Thyroid gland (tissue), 4 donors: ENCODE data around the gene RNU6-8. TPM values are rescaled to one million over a fixed set of nuclear protein-coding genes. Genes with fewer than 3 reads are reported as not detected.

Source experiments
- DNase-seq, 2 donors: peaks; one replicate each; pipeline ENCODE4 v3.0.0-alpha.2; 2019
- H3K27ac ChIP-seq, 3 donors: fragments of 200-600 bp; sonication (generic); 1 replicate in 2 of 3; 2 replicates in 1 of 3; pipeline ENCODE4 v1.5.1; 2016 to 2019; ENCODE audit warnings: mild to moderate bottlenecking in 1 of 3, moderate library complexity in 1 of 3
- H3K27me3 ChIP-seq: fragments of 200-600 bp; sonication (generic); one replicate; pipeline ENCODE4 v1.5.1; 2019
- H3K36me3 ChIP-seq, 2 donors: fragments of 200-600 bp; sonication (generic); one replicate each; pipeline ENCODE4 v1.5.1; 2016 to 2019
- H3K4me1 ChIP-seq, 2 donors: fragments of 200-600 bp; sonication (generic); one replicate each; pipeline ENCODE4 v1.5.1; 2017 to 2019
- H3K4me3 ChIP-seq, 3 donors: fragments of 200-600 bp; sonication (generic); replicated peaks in 1 of 3; 1 replicate in 2 of 3; 2 replicates in 1 of 3; pipeline ENCODE4 v1.5.1; 2016; ENCODE audit warnings: mild to moderate bottlenecking in 1 of 3
- H3K9me3 ChIP-seq: fragments of 200-600 bp; sonication (generic); one replicate; pipeline ENCODE4 v1.5.1; 2017
- CTCF ChIP-seq, 6 experiments: fragments of 200-600 bp in 3 of 6; fragments of 450-650 bp in 3 of 6; sonication (generic) in 3 of 6; IDR thresholded peaks; one replicate each; pipeline ENCODE4 v1.5.1; 2016 to 2019; ENCODE audit warnings: antibody characterized with exemption in 6 of 6, mild to moderate bottlenecking in 2 of 6, inconsistent platforms in 1 of 6, moderate library complexity in 1 of 6
- POLR2A ChIP-seq, 2 donors: fragments of 450-650 bp; IDR thresholded peaks; one replicate each; pipeline ENCODE4 v1.6.1; 2017; ENCODE audit warnings: antibody characterized with exemption in 2 of 2, mild to moderate bottlenecking in 2 of 2, moderate library complexity in 1 of 2
- WGBS, 2 donors: methylation state at CpG; one replicate each; pipeline ENCODE4 v1.1.5; 2017; 5-methylcytosine and 5-hydroxymethylcytosine counted together
- intact Hi-C: fragments of 100-400 bp; cut with DNase I; formaldehyde crosslinking; loops from one replicate; pipeline ENCODE4 v1.15.1; 2023
- total RNA-seq, 4 donors: library from RNA; depleted of rRNA; stranded (reverse); fragments of >200 nt; gene quantifications; one replicate each; pipeline ENCODE4 v1.2.3, GENCODE V29; 2016

Gene RNU6-8
- total RNA-seq, 4 donors from 2014 or later = not detected

DNA sequence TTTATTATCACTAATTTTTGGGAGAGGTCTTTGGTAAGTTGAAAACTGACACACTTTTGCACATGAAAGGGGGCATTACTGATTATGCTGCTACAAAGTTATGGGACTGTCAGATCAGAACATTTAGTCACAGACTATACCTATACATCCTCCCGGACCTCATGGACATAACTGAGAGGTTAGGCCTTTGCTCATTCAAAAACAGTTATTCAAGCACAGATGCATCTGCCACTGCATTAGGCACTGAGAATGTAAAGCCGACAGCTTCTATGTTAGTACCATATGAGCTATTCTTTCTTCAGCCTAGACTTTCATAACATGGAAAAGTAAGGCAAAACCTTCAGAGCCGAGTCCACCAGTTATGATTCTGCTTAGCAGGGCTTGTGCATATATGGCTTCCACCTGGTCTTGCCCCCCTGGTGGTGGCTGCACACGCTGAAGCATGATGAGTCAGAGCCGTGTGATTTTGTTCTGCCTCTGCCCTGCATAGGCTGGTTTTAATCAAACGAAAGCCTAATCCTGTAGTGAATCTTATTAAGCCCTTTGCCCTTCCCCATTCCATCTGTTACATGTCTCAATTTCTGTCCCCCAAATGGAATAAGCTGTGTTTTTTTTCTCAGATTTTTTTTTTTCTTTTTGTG lies 21.8 kb upstream of the RNU6-8 start:
- TF ChIP-seq POLR2A (IDR thresholded peaks at IDR 0.05) (no peak), CTCF (IDR thresholded peaks at IDR 0.05) (peak in 4 of 6 experiments; percentile 26 to 44 (median 32))
- Histone ChIP-seq H3K9me3 (no peaks in the 10 kb centered on the region), H3K27ac (peak overlapping the region; percentile 78 to 94 (median 84)), H3K27me3 (no peaks in the 10 kb centered on the region), H3K4me1 (peaks cover 37 to 47% of the 10 kb centered on the region in 2 donors), H3K36me3 (no peaks in the 10 kb centered on the region), H3K4me3 (no peak overlapping the region)
- WGBS, 2 donors = 58 to 68% methylated on average over 6 of the region's 6 CpGs
- DNase-seq = peak; percentile 64 to 72
- intact Hi-C loops = no loop called here

- H3K4me1 ChIP-seq = no peaks in the 10 kb centered on the region
- no peaks in the 10 kb centered on the region for H3K27me3 ChIP-seq
- DNase-seq = no peak
- H3K9me3 ChIP-seq = no peaks in the 10 kb centered on the region
- no peaks in the 10 kb centered on the region for H3K36me3 ChIP-seq
- no peak overlapping the region for H3K4me3 ChIP-seq
- intact Hi-C loops = no loop called here
- WGBS, 2 donors = 51 to 55% methylated on average over 5 of the region's 5 CpGs
- no peak overlapping the region for H3K27ac ChIP-seq
- no peak for TF ChIP-seq POLR2A (IDR thresholded peaks at IDR 0.05)
- TF ChIP-seq CTCF (IDR thresholded peaks at IDR 0.05) = no peak
Observed at GRCh38 chr14:32217301-32217700, 14.2 kb upstream of the RNU6-8 start.

GRCh38 chr14:32212833-32213232 lies 9.8 kb upstream of the RNU6-8 start:
- H3K27ac ChIP-seq = no peak overlapping the region
- no peaks in the 10 kb centered on the region for H3K27me3 ChIP-seq
- no peaks in the 10 kb centered on the region for H3K9me3 ChIP-seq
- TF ChIP-seq POLR2A (IDR thresholded peaks at IDR 0.05) = no peak
- no peak for TF ChIP-seq CTCF (IDR thresholded peaks at IDR 0.05)
- H3K36me3 ChIP-seq = no peaks in the 10 kb centered on the region
- H3K4me1 ChIP-seq = no peaks in the 10 kb centered on the region
- no peak for DNase-seq
- intact Hi-C loops = no loop called here
- H3K4me3 ChIP-seq = no peak overlapping the region

DNA sequence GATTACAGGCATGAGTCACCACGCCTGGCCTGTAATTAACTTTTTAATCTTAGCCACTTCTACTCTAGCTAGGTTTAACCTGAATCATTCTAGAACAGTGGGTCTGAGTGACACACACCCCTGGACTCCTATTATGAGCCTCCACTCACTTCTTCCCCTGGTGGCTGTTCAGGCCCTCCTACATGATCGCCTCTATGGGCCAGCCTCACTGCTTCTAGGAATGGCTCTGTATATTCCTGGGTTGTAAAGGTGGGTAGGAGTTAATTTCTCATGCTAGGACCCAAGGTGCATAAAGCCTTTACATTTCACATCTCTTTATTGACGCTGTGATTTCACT lies 8.0 kb upstream of the RNU6-8 start:
- H3K4me3 ChIP-seq = no peak overlapping the region
- 92 to 94% methylated on average over 3 of the region's 3 CpGs for WGBS, 2 donors
- H3K36me3 ChIP-seq = no peaks in the 10 kb centered on the region
- no peaks in the 10 kb centered on the region for H3K9me3 ChIP-seq
- no peak overlapping the region for H3K27ac ChIP-seq
- TF ChIP-seq CTCF (IDR thresholded peaks at IDR 0.05) (no peak), POLR2A (IDR thresholded peaks at IDR 0.05) (no peak)
- H3K4me1 ChIP-seq = no peaks in the 10 kb centered on the region
- no peak for DNase-seq
- intact Hi-C loops = no loop called here
- no peaks in the 10 kb centered on the region for H3K27me3 ChIP-seq

DNA sequence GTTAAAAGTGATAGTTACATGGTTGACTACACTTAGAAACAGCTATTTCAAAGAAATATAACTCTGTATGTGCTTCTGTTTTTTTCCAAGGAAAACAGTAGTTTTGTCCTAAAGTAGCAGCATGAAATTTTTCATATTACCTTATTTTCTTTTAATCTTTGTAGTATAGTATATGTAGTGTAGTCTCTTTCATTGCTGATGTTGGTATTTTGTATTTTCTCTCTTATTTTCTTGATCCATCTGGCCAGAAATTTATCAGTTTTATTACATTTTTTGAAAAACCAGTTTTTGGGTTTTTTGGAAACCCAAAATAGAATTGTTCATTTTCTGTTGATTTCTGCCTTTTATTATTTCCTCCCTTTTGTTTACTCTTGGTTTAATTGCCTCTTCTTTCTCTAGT lies 6.4 kb upstream of the RNU6-8 start:
- Histone ChIP-seq H3K27ac (no peak overlapping the region), H3K27me3 (no peaks in the 10 kb centered on the region), H3K4me1 (no peaks in the 10 kb centered on the region), H3K4me3 (no peak overlapping the region), H3K36me3 (no peaks in the 10 kb centered on the region), H3K9me3 (no peaks in the 10 kb centered on the region)
- intact Hi-C loops = loop anchor here (10.0 kb wide), 1 partner anchor 45 kb away; no protein-coding TSS in a partner anchor
- TF ChIP-seq CTCF (IDR thresholded peaks at IDR 0.05) (no peak), POLR2A (IDR thresholded peaks at IDR 0.05) (no peak)
- DNase-seq = no peak
